GM18873 (cell line): ENCODE data around the gene IMMP2L.

Source experiments
- ATAC-seq: cut with Tn5 transposase; IDR thresholded peaks from one replicate; pipeline ENCODE4 v1.9.1; 2021; ENCODE audit warnings: mild to moderate bottlenecking, moderate library complexity, moderate number of reproducible peaks; ENCODE audit not compliant: unreplicated experiment, low FRiP score

Gene IMMP2L

GRCh38 chr7:111180338-111180737 is 382.0 kb downstream of the IMMP2L start:
- ATAC-seq = no peak

GRCh38 chr7:111175908-111176441 is 386.3 kb downstream of the IMMP2L start:
- ATAC-seq = no peak

- no peak for ATAC-seq
Observed at GRCh38 chr7:111174510-111174909, 387.8 kb downstream of the IMMP2L start.

GRCh38 chr7:111173990-111174389 is 388.3 kb downstream of the IMMP2L start:
- no peak for ATAC-seq

GRCh38 chr7:111173528-111173927 is 388.8 kb downstream of the IMMP2L start:
- ATAC-seq = no peak

GRCh38 chr7:111172564-111173257 is 389.6 kb downstream of the IMMP2L start:
- ATAC-seq = no peak

- ATAC-seq = no peak
Observed at GRCh38 chr7:111168182-111168581, 394.1 kb downstream of the IMMP2L start.

- ATAC-seq = no peak
Observed at GRCh38 chr7:111164442-111164841, 397.9 kb downstream of the IMMP2L start.

GRCh38 chr7:111162692-111163091 is 399.6 kb downstream of the IMMP2L start:
- no peak for ATAC-seq

GRCh38 chr7:111160297-111160696 is 402.0 kb downstream of the IMMP2L start:
- no peak for ATAC-seq

- no peak for ATAC-seq
Observed at GRCh38 chr7:111159426-111159825, 402.9 kb downstream of the IMMP2L start.

- ATAC-seq = no peak
Observed at GRCh38 chr7:111150709-111151108, 411.6 kb downstream of the IMMP2L start.

- no peak for ATAC-seq
Observed at GRCh38 chr7:111147708-111148533, 414.4 kb downstream of the IMMP2L start.

GRCh38 chr7:111146136-111146535 is 416.2 kb downstream of the IMMP2L start:
- no peak for ATAC-seq

GRCh38 chr7:111145472-111145871 is 416.8 kb downstream of the IMMP2L start:
- no peak for ATAC-seq

- ATAC-seq = no peak
Observed at GRCh38 chr7:111140091-111140865, 422.0 kb downstream of the IMMP2L start.

- no peak for ATAC-seq
Observed at GRCh38 chr7:111138586-111138985, 423.7 kb downstream of the IMMP2L start.

GRCh38 chr7:111138193-111138569 is 424.1 kb downstream of the IMMP2L start:
- ATAC-seq = peak; percentile 97

- peak; percentile 77 for ATAC-seq
Observed at GRCh38 chr7:111137296-111138192, 424.7 kb downstream of the IMMP2L start.

- no peak for ATAC-seq
Observed at GRCh38 chr7:111132833-111133232, 429.5 kb downstream of the IMMP2L start.
